Activated CD8-positive, alpha-beta memory T cell treated with anti-CD3 and anti-CD28 coated beads for 48 hours (primary cell): ENCODE data around the gene EIF4G3.
"Not testable (repeated sequence)": the region's sequence is repeated elsewhere in the genome, so short reads cannot be mapped to it uniquely, and the experiment has no call there.

Experiments used
- DNase-seq, 3 experiments: peaks; one replicate each; pipeline ENCODE4 v3.0.0-alpha.2; 2020; ENCODE audit warnings: low read depth in 2 of 3, low spot score in 2 of 3

Gene EIF4G3

DNA sequence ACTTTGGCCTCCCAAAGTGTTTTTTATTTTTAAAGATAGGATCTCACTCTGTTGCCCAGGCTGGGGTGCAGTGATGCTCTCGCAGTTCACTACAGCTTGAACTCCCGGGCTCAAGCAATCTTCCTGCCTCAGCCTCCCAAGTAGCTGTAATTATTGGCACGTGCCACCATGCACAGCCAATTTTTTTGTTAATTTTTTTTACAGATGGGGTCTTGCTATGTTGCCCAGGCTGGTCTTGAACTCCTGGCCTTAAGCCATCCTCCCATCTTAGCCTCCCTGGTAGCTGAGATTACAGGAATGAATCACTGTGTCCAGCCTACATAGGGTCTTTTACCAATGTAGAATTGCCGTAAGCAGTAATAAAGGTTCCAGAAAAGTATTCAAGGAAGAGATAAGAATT, 340.5 kb downstream of the EIF4G3 start:
- DNase-seq = no peak

DNA sequence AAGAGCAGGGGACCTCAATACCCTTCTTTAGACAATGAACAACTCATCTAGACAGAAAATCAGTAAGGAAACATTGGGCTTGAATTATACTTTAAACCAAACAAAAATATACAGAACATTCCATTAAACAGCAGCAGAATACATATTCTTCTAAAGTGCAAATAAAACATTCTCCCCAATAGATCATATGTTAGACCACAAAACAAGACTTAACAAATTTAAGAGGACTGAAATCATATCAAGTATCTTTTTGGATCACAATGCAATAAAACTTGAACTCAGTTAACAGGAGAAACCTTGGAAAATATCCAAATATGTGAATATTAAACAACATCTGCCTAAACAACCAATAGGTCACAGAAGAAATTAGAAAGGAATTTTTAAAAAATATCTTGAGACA, 341.9 kb downstream of the EIF4G3 start:
- DNase-seq = no peak

DNA sequence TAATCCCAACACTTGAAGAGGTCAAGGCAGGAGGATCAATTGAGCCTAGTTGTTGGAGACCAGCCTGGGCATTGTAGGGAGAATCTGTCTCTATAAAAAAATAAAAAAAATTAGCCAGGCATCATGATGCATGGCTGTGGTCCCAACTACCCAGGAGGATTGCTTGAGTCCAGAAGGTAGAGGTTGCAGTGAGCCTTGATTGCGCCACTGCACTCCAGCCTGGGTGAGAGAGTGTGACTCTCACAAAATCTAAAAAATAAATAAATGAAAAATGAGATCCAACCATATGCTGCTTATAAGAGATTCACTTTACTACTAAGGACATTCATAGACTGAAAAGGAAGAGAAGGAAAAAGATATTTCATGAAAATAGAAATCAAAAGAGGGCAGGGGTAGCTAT, 342.5 kb downstream of the EIF4G3 start:
- no peak for DNase-seq

DNA sequence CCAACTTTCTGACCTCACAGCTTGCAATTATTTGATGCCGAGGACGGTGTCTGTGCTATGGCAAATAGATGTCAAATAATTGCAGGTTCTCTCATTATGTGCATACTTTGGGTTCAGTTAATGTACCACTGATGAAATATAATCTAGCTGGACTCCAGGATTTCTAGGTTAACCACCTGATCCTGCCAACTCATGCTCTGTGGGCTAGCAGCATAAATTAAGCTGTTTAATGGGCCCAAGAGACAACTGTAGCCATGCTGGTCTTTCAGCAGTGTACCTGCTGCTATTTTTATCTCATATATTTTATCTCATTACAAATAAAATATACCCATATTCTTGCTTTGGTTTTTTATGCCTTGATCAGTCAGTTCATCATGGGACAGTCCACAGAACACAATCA, 346.3 kb downstream of the EIF4G3 start:
- no peak for DNase-seq

DNA sequence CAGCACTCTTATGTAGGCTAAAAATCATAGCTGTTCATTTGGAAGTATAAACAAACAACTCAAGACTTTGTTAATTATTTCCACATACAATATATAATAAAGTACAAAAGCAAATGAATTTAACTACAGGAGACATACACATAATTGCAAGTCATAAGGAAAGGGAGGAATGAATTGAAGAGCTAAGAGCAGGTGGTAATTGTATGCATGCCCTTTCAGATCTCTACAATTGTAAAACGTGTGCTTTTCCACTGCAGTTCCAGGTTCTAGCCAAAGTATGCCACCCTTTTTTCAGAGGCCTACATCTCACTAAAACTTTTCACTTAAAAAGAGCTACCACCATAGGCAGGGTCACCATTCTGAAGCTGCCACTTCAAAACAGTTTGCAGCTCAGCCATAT, 346.8 kb downstream of the EIF4G3 start:
- no peak for DNase-seq

DNA sequence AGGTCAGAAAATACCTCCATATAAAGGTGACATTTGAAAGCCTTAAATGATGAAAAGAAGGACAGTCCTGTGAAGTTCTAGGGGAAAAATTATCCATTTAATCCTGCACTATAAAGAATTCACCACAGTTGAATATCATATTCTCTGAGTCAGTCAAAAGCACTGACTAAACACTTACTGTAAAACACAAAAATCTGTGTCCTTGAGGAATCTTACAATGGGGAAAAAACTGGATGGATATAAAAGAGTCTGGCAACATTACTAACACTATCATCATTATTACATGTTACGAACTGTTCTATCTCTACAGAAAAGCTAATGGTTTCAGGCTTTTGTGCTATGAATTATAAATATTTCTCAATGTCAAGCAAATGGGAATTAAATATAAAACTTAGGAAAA, 347.2 kb downstream of the EIF4G3 start:
- DNase-seq = no peak

DNA sequence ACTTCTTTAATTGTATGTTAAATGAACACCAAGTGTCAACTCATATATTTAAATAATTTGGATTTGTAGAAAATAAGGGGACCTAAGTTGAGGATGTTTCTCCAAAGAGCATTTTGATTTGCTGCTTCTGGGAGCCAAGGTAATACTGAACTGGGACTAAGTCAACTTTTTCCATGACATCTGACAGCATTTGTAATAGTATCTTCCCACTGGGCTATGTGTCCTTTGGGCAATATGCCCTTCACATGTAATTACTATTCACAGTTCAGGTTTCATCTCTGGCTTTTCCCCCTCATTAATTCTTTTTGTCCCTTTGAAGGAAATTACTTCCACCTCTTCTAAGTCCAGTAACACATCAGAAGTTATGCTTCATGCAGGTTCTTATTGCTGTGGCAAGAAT, 352.9 kb downstream of the EIF4G3 start:
- DNase-seq = no peak

- no peak for DNase-seq
Observed at GRCh38 chr1:20821466-20821865, 355.2 kb downstream of the EIF4G3 start.

DNA sequence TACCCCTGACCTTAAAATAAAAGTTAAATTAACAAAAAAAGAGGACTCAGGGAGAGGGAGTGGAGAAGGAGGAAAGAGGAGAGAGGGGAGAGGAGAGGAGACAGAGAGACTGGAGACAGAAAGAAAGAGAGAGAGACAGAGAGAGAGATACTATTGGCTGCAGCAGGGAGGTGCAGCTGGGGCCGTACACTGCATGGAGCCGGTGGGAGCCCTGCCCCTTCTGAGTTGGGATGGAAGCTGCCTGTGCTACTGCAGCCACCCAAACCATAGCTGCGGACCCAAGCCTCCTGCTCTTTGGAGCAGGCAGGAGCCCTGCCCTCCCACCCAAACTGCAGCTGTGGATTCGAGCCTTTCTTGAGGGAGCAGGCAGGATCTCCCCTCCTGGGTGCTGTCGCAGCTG, 356.9 kb downstream of the EIF4G3 start:
- no peak for DNase-seq

DNA sequence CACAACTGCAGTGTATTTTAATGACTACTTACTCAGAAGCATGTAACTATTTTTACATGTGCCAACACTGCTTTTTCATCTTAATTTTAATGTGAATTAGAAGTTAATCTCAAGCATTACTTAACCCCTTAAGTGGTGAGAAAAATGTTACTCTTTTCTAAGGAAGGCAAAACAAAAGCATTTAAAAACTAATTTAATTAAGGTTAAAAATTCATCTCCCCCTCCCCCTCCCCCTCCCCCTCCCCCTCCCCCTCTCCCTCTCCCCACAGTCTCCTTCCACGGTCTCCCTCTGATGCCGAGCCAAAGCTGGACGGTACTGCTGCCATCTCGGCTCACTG, 362.2 kb downstream of the EIF4G3 start:
- no peak for DNase-seq

DNA sequence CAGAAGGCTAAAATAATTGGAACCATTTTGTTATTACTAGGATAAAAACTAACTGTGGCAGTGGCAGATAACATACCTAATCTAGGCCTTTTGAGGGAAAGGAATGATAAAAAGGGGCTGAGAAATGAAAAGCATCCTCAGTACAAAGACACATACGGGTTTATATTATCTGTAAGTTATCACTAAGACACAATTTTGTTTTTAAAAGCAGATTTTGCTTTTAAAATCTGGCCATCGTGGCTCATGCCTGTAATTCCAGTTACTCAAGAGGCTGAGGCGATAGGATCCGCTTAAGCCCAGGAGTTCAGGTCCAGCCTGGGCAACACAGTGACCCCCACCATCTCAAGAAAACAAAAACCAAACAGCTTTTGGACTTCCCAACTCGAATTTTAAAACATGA, 364.8 kb downstream of the EIF4G3 start:
- no peak for DNase-seq

DNA sequence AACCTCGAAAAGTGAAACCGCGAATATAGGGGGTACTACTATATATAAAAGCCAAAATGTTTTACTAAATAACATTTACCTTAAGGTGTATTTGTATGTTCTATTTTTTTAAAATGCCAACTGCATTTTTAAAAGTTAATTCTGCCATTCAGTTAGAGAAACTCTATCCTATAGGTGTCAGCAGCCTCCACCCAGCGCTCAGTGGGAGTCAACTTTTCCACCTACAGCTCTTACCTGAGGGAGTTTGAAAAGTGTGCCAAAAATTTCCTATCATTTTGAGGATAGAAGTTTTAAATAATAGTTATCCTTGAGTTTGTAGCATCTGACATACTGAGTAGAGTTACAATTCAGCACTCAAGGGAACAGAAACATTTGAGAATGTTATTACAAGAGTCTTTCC, 383.5 kb downstream of the EIF4G3 start:
- no peak for DNase-seq

DNA sequence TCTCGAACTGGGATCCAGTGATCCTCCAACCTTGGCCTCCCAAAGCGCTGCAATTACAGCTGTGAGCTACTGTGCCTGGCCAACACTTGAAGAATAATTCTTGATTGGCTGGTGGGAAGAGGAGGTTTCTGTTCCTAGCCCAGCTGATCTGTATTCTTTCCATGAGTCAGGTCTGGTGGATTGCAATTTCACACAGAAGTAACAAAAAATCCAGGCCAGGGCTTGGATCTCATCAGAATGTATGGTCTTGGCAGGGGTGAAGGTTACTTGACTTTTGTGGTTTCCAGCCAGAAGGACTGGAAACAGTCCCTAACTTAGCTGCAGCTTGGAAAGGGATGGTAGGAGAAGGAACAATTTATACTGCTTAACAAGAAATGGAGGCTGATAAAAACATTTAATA, 384.5 kb downstream of the EIF4G3 start:
- DNase-seq = no peak

- no peak for DNase-seq
Observed at GRCh38 chr1:20790785-20791184, 385.9 kb downstream of the EIF4G3 start.

- not testable (repeated sequence) for DNase-seq
Observed at GRCh38 chr1:20789598-20789997, 387.1 kb downstream of the EIF4G3 start.

- no peak for DNase-seq
Observed at GRCh38 chr1:20787840-20788795, 388.6 kb downstream of the EIF4G3 start.

GRCh38 chr1:20787029-20787839, 389.5 kb downstream of the EIF4G3 start, which contains the start of gene HP1BP3:
Gene HP1BP3, minus strand, starts transcription at chr1:20787307. Its CDS starts 6,867 bp downstream, at chr1:20780440.
- peak in 2 of 3 experiments; percentile 59 to 70 for DNase-seq

DNA sequence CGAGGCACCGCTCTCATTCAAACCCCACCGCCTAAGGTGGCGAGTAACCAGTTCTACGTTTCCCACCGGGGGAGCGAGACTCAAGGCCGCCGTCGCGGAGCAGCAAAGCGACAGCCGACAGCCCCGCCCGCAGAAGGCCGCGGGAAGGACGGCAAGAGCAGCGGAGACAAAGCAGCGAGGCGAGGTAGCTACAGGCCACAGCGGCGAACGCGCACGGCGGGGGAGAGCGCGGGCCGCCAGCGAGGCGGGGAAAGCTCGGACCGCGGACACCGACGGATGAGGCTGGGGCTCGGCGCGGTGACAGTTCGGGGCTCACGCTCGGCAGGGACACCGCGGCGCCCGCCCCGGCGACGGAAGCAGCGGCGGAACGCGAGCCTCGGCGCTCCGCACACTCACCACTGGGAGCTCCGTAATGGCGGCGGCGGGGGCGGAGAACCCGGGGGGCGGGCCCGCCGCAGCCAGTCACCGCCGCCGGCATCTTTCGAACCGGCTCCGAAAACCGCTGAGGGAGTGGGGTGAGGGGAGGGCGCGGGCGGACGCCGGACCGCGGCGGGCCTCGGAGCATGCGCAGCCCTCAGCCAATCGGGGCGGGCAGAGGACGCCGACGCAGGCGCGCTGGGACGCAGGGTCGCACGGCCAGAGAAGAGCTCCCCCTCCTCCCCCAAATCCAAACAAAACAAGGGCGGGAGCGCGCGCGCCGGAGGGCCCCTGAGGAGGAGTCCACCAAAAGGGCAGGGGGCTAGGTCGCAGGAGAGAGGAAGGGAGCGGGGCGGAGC, 390.3 kb downstream of the EIF4G3 start:
- DNase-seq = peak; percentile 86 to 96 (median 91)

GRCh38 chr1:20785907-20786252, 390.8 kb downstream of the EIF4G3 start:
- DNase-seq = no peak

- no peak for DNase-seq
Observed at GRCh38 chr1:20775700-20776099, 401.0 kb downstream of the EIF4G3 start.

DNA sequence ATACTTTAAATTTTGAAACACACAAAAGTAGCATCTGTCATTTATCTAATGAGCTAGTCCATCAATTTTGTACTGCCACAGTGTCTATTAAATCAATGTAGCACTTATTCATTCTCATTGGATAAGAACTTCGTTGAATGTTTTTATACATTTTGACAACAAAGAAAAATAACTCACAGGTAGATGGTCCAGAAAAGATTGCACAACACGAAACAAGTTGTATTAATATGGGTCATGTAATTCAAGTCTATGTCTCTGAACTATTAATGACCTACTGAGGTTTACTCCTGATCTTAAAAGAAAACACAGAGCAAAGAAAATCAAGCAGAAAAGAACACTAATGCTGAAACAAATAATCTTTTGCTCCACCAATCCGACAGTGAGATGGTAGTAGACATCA, 404.9 kb downstream of the EIF4G3 start:
- DNase-seq = no peak
